Upper lobe of left lung (tissue), 4 donors: ENCODE data around the gene SRBD1.

Experiments used
- EP300 ChIP-seq, 4 donors: sonication (generic); formaldehyde crosslinking; IDR thresholded peaks; one replicate each; pipeline ENCODE4 v1.5.1; 2017; ENCODE audit warnings: antibody characterized with exemption in 4 of 4, control low read depth in 2 of 4
- POLR2A ChIP-seq, 4 donors: fragments of 450-650 bp; IDR thresholded peaks; one replicate each; pipeline ENCODE4 v1.5.1; 2016 to 2017; ENCODE audit warnings: antibody characterized with exemption in 4 of 4, mild to moderate bottlenecking in 2 of 4
- POLR2AphosphoS5 ChIP-seq, 2 donors: sonication (generic); formaldehyde crosslinking; IDR thresholded peaks; one replicate each; pipeline ENCODE4 v1.5.1; 2017; ENCODE audit warnings: antibody characterized with exemption in 2 of 2
- TF ChIP-seq, protein P1 (sequence below), 6 experiments: fragments of 450-650 bp in 4 of 6; fragments of 200-600 bp in 2 of 6; sonication (generic) in 2 of 6; IDR thresholded peaks; one replicate each; pipeline ENCODE4 v1.5.1; 2016 to 2019; ENCODE audit warnings: antibody characterized with exemption in 6 of 6

DNA sequence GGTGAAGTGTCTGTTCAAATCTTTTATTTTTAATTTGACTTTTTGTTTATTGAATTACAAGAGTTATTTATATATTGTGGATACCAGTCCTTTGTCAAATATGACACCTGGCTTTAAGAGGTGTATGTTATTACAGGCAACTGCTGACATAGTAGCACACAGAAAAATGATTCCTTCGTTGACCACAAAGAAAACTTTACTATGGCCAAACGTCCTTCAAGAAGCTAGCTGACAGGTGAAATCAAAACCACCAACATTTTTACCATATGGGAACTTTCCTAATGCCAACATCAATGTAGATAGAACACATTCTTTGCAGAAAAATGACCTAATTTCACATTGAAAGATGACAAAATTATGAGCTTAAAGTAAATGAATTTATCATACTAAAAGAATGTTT lies 6.4 kb upstream of the SRBD1 start:
- TF ChIP-seq, protein P1, sequence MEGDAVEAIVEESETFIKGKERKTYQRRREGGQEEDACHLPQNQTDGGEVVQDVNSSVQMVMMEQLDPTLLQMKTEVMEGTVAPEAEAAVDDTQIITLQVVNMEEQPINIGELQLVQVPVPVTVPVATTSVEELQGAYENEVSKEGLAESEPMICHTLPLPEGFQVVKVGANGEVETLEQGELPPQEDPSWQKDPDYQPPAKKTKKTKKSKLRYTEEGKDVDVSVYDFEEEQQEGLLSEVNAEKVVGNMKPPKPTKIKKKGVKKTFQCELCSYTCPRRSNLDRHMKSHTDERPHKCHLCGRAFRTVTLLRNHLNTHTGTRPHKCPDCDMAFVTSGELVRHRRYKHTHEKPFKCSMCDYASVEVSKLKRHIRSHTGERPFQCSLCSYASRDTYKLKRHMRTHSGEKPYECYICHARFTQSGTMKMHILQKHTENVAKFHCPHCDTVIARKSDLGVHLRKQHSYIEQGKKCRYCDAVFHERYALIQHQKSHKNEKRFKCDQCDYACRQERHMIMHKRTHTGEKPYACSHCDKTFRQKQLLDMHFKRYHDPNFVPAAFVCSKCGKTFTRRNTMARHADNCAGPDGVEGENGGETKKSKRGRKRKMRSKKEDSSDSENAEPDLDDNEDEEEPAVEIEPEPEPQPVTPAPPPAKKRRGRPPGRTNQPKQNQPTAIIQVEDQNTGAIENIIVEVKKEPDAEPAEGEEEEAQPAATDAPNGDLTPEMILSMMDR (IDR thresholded peaks at IDR 0.05), result no peak
- TF ChIP-seq EP300 (IDR thresholded peaks at IDR 0.05) (no peak), POLR2AphosphoS5 (IDR thresholded peaks at IDR 0.05) (no peak), POLR2A (IDR thresholded peaks at IDR 0.05) (no peak)
